ENCODE results near the gene MYF5.

MYF5 gene

DNA sequence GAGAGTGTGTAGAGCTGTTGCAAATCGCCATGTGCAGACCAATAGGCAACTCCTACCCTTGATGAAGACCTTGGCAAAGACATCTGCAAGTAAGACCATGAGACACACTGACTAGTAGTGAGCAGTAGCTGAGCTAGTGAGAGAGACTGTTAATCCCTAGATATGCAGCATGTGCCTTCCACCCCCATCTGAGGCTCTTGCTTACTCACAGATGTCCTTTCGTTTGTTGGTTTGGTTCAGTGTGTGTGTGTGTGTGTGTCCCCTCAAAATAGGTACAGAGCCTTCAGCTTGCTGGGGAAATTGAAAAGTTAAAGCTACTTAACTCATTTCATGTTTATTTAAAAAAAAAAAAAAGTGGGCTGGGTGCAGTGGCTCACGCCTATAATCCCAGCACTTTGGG is 37.6 kb downstream of the MYF5 start:
- CTCF ChIA-PET = no interaction called here
- DNase-seq (ENCODE audit: extremely low spot score) = no peak
- POLR2A ChIA-PET = no interaction called here
- no peak for TF ChIP-seq LEF1 (IDR thresholded peaks at IDR 0.05; ENCODE audit: borderline replicate concordance)
- no peak for TF ChIP-seq ELF4 (IDR thresholded peaks at IDR 0.05)
- TF ChIP-seq CTBP1 (IDR thresholded peaks at IDR 0.05; ENCODE audit: borderline replicate concordance) = no peak
- TF ChIP-seq SUZ12 (IDR thresholded peaks at IDR 0.05) = no peak
- no peak for TF ChIP-seq NFRKB (IDR thresholded peaks at IDR 0.05)
- no peak for TF ChIP-seq FOXA1 (IDR thresholded peaks at IDR 0.05)
- TF ChIP-seq, protein P1, sequence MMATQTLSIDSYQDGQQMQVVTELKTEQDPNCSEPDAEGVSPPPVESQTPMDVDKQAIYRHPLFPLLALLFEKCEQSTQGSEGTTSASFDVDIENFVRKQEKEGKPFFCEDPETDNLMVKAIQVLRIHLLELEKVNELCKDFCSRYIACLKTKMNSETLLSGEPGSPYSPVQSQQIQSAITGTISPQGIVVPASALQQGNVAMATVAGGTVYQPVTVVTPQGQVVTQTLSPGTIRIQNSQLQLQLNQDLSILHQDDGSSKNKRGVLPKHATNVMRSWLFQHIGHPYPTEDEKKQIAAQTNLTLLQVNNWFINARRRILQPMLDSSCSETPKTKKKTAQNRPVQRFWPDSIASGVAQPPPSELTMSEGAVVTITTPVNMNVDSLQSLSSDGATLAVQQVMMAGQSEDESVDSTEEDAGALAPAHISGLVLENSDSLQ (IDR thresholded peaks at IDR 0.05) = no peak
- no peak for TF ChIP-seq L3MBTL2 (conservative IDR thresholded peaks at IDR 0.05)

DNA sequence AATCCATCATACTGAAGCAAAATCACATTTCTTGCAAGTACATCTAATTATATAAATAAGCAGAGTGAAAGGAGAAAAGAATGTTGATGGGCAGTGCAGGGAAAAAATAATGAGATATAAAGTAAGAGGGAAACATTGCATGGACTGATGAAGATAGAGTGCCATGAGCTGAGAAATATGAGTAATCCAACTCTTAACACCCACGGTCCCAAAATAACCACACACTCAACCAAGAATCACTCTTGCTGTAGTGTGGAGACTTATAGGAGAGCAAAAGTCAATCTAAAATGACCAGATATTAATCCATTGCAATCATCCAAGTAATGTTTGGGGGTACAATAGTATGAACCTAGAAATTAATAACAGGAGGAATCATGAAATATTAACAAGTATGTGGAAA is 40.2 kb downstream of the MYF5 start:
- DNase-seq (ENCODE audit: extremely low spot score) = no peak
- ChIA-PET CTCF (no interaction called here), POLR2A (no interaction called here)
- TF ChIP-seq SUZ12 (IDR thresholded peaks at IDR 0.05) (no peak), FOXA1 (IDR thresholded peaks at IDR 0.05) (no peak), LEF1 (IDR thresholded peaks at IDR 0.05; ENCODE audit: borderline replicate concordance) (no peak)

DNA sequence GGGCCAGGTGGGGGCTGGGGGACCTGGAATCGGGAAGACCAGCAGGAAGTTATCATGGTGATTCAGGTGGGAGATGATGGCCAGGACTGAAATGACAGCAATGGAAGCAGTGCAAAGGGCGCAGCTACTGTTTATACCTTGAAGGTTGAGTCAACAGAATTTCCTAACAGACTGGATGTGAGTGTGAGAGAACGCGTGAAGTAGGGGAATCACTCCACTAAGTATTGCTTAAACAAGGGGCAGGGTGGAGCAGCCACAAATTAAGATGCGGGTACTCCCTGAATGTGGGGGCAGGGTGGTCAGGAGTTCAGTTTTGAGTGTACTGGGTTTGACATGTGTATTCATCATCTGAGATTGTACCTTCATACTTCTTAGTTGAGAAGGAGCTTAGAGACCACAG is 45.1 kb downstream of the MYF5 start:
- POLR2A ChIA-PET = no interaction called here

DNA sequence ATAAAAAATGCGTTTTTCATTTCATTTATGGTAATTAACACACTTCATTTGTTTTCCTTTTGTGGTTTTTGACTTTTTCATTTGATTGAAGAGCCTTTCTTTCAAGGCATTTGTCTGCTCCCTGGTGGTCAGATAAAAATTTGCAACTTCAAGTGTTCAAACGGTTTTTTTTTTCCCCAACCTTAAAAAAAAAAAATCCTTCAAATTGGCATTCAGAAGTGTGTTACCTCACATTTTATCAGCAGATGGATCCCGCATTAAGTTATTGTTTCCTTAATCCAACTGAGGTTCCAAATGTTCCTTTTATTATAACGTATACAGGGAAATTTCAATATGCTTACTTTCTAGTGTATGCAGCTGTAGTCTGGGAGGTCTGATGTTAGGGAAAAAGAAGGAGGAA is 47.2 kb downstream of the MYF5 start:
- TF ChIP-seq, protein P1 (IDR thresholded peaks at IDR 0.05) = no peak
- TF ChIP-seq TARDBP (IDR thresholded peaks at IDR 0.05) (no peak), ZNF384 (IDR thresholded peaks at IDR 0.05) (peak; percentile 93), FOXA1 (IDR thresholded peaks at IDR 0.05) (no peak), FOXK2 (IDR thresholded peaks at IDR 0.05) (no peak)
- CTCF ChIA-PET = interaction anchor here (0.6 kb wide), 1 partner anchor 345 kb away, joined by 4 read pairs; no protein-coding TSS in a partner anchor
- DNase-seq (ENCODE audit: extremely low spot score) = peak; percentile 24
- POLR2A ChIA-PET = no interaction called here

More for the DNA sequence above, 45.1 kb downstream of the MYF5 start:
- CTCF ChIA-PET = no interaction called here
- TF ChIP-seq L3MBTL2 (conservative IDR thresholded peaks at IDR 0.05) = no peak
- TF ChIP-seq, protein P1 (IDR thresholded peaks at IDR 0.05) = no peak
- TF ChIP-seq ARNT (IDR thresholded peaks at IDR 0.05) = no peak
- no peak for TF ChIP-seq LEF1 (IDR thresholded peaks at IDR 0.05; ENCODE audit: borderline replicate concordance)
- no peak for TF ChIP-seq CTBP1 (IDR thresholded peaks at IDR 0.05; ENCODE audit: borderline replicate concordance)
- TF ChIP-seq BHLHE40 (IDR thresholded peaks at IDR 0.05; ENCODE audit: borderline replicate concordance) = no peak
- TF ChIP-seq ZNF384 (IDR thresholded peaks at IDR 0.05) = no peak
- TF ChIP-seq FOXA1 (IDR thresholded peaks at IDR 0.05) = no peak
- TF ChIP-seq SUZ12 (IDR thresholded peaks at IDR 0.05) = no peak
- no peak for TF ChIP-seq SP1 (IDR thresholded peaks at IDR 0.05)
- no peak for TF ChIP-seq HDGF (IDR thresholded peaks at IDR 0.05; ENCODE audit: borderline replicate concordance)
- no peak for TF ChIP-seq FOXM1 (IDR thresholded peaks at IDR 0.05; ENCODE audit: borderline replicate concordance)
- TF ChIP-seq TARDBP (IDR thresholded peaks at IDR 0.05) = no peak
- TF ChIP-seq FOXK2 (IDR thresholded peaks at IDR 0.05) = no peak
- TF ChIP-seq NFRKB (IDR thresholded peaks at IDR 0.05) = no peak
- TF ChIP-seq ELF4 (IDR thresholded peaks at IDR 0.05) = no peak
- DNase-seq (ENCODE audit: extremely low spot score) = no peak

DNA sequence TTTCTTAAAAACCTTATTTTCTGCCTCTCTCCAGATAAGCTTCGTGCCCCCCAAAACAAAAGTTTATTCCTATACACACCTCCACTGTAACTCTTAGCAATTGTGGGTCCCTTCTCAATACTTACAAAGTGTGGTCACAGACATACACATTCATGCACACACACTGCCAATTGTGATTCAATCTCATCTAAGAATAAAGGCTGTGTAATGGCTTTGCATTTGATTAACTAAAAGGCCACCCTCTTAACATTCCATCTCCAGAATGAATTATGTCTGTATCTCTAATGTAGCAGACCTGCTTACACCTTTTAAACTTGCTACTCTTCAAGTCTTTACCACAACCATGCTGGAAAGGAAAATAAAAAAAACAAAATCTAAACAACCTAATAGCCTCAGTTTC is 49.5 kb downstream of the MYF5 start:
- DNase-seq (ENCODE audit: extremely low spot score) = no peak
- TF ChIP-seq NFRKB (IDR thresholded peaks at IDR 0.05) (no peak), FOXM1 (IDR thresholded peaks at IDR 0.05; ENCODE audit: borderline replicate concordance) (no peak), FOXK2 (IDR thresholded peaks at IDR 0.05) (no peak), L3MBTL2 (conservative IDR thresholded peaks at IDR 0.05) (no peak), HDGF (IDR thresholded peaks at IDR 0.05; ENCODE audit: borderline replicate concordance) (no peak), FOXA1 (IDR thresholded peaks at IDR 0.05) (no peak), ZNF384 (IDR thresholded peaks at IDR 0.05) (no peak), CTBP1 (IDR thresholded peaks at IDR 0.05; ENCODE audit: borderline replicate concordance) (no peak), BHLHE40 (IDR thresholded peaks at IDR 0.05; ENCODE audit: borderline replicate concordance) (no peak), LEF1 (IDR thresholded peaks at IDR 0.05; ENCODE audit: borderline replicate concordance) (no peak), ELF4 (IDR thresholded peaks at IDR 0.05) (no peak), SUZ12 (IDR thresholded peaks at IDR 0.05) (no peak), TARDBP (IDR thresholded peaks at IDR 0.05) (no peak), SP1 (IDR thresholded peaks at IDR 0.05) (no peak), ARNT (IDR thresholded peaks at IDR 0.05) (no peak)
- ChIA-PET CTCF (no interaction called here), POLR2A (no interaction called here)

DNA sequence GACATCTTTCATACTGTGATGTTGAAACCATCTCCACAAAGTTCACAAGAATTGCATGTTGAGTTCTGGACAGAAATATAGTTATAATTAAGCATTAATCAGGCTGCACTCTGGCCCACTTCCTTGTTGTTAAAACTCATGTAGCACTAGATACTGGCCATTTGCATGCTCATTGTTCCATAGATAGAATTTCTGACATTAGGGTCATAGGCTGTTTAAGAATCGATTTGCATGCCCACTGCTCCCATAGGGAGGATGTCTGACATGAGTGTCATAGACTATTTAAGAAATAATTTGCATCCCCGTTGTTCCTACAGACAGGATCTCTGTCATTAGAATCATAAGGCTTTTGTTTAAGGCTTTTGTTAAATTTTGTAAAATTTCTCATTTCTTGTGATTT is 50.2 kb downstream of the MYF5 start:
- ChIA-PET POLR2A (no interaction called here), CTCF (no interaction called here)
- DNase-seq (ENCODE audit: extremely low spot score) = no peak
- no peak for TF ChIP-seq BHLHE40 (IDR thresholded peaks at IDR 0.05; ENCODE audit: borderline replicate concordance)
- TF ChIP-seq, protein P1 (IDR thresholded peaks at IDR 0.05) = no peak
- no peak for TF ChIP-seq TARDBP (IDR thresholded peaks at IDR 0.05)
- TF ChIP-seq SP1 (IDR thresholded peaks at IDR 0.05) = no peak
- no peak for TF ChIP-seq ARNT (IDR thresholded peaks at IDR 0.05)
- TF ChIP-seq FOXM1 (IDR thresholded peaks at IDR 0.05; ENCODE audit: borderline replicate concordance) = no peak
- no peak for TF ChIP-seq NFRKB (IDR thresholded peaks at IDR 0.05)
- no peak for TF ChIP-seq SUZ12 (IDR thresholded peaks at IDR 0.05)
- TF ChIP-seq ELF4 (IDR thresholded peaks at IDR 0.05) = no peak
- TF ChIP-seq LEF1 (IDR thresholded peaks at IDR 0.05; ENCODE audit: borderline replicate concordance) = no peak
